ENCODE measurements around the gene MLLT1. TPM values are rescaled to one million over a fixed set of nuclear protein-coding genes. Genes with fewer than 3 reads are reported as not detected.
"Not testable (repeated sequence)": the region's sequence is repeated elsewhere in the genome, so short reads cannot be mapped to it uniquely, and the experiment has no call there.

Gene MLLT1
- total and polyA plus RNA-seq, 2 of the 8 experiments (the other 6 are each of a cell fraction or from before 2014, with no cell fraction given) = 18.8 to 45.1 TPM

GRCh38 chr19:6282393-6282792, 2.6 kb upstream of the MLLT1 start:
- H2BK5ac ChIP-seq (ENCODE audit: low read depth, low read length); H4K91ac ChIP-seq (replicated peaks; ENCODE audit: insufficient read length, low read length); DNase-seq (ENCODE audit: low read depth in 1 of 2, low spot score in 2 of 2); H3K14ac ChIP-seq (ENCODE audit: insufficient read length); H3K36me3 ChIP-seq (ENCODE audit: control insufficient read depth in 2 of 4, insufficient read depth in 4 of 4, low read length in 3 of 4); H2AFZ ChIP-seq (ENCODE audit: low read length); H3K23me2 ChIP-seq (ENCODE audit: low read depth, low read length); H3K4me3 ChIP-seq (ENCODE audit: extremely low read depth in 1 of 4, insufficient read depth in 2 of 4, low read depth in 3 of 4, low read length in 4 of 4); H3K27me3 ChIP-seq (replicated peaks in 1 of 4; ENCODE audit: control insufficient read depth in 3 of 4, extremely low read depth in 1 of 4, insufficient read depth in 3 of 4, low read length in 3 of 4); H2BK20ac ChIP-seq (ENCODE audit: low read length); H3K27ac ChIP-seq (ENCODE audit: low read depth, low read length); H3K4ac ChIP-seq (replicated peaks; ENCODE audit: insufficient read length, low read depth, low read length); H2AK5ac ChIP-seq (ENCODE audit: low read depth, low read length); FAIRE-seq; H2BK12ac ChIP-seq (ENCODE audit: low read depth, low read length); H3K4me2 ChIP-seq (ENCODE audit: insufficient read depth in 1 of 2, low read depth in 2 of 2, low read length in 2 of 2); H3K9ac ChIP-seq (replicated peaks in 1 of 4; ENCODE audit: extremely low read depth in 1 of 4, low read depth in 3 of 4, low read length in 3 of 4); H3K23ac ChIP-seq (ENCODE audit: insufficient read length); H2BK120ac ChIP-seq (replicated peaks; ENCODE audit: low read depth, low read length); H4K8ac ChIP-seq (ENCODE audit: extremely low read depth, insufficient read depth, low read length); H3K18ac ChIP-seq (ENCODE audit: extremely low read depth, low read length); H4K5ac ChIP-seq (ENCODE audit: insufficient read length, low read depth, low read length); H2BK15ac ChIP-seq (ENCODE audit: low read length); H3K56ac ChIP-seq (replicated peaks; ENCODE audit: insufficient read length, low read depth, low read length); POLR2A ChIA-PET (ENCODE audit: partially characterized antibody): not testable (repeated sequence)
- Histone ChIP-seq H3K4me1 (replicated peaks in 1 of 4; ENCODE audit: control insufficient read depth in 3 of 4, insufficient read depth in 4 of 4, low read length in 3 of 4) (peaks cover 0 to 15% (median 5%) of the 10 kb centered on the region in 4 experiments; a peak in 4 of 7 replicates), H3K9me3 (ENCODE audit: insufficient read depth in 2 of 2, low read depth in 1 of 2, low read length in 1 of 2) (peaks cover 19 to 26% of the 10 kb centered on the region in 2 experiments; a peak in 3 of 4 replicates), H3K79me2 (ENCODE audit: control insufficient read depth in 1 of 2, insufficient read depth in 2 of 2, low read length in 2 of 2) (peaks cover 17 to 20% of the 10 kb centered on the region in 2 experiments), H4K20me1 (replicated peaks in 1 of 2; ENCODE audit: control insufficient read depth in 1 of 2, insufficient read depth in 2 of 2, low read length in 2 of 2) (peaks cover 7 to 15% of the 10 kb centered on the region in 2 experiments), H3K79me1 (ENCODE audit: low read depth, low read length) (peaks cover 13% of the 10 kb centered on the region)
- CTCF ChIA-PET (ENCODE audit: partially characterized antibody) = interaction anchor here (1.1 kb wide), 1 partner anchor 63 kb away, joined by 3 read pairs; no protein-coding TSS in a partner anchor
- WGBS, 2 experiments (ENCODE audit: extremely low coverage in 1 of 2, insufficient coverage in 1 of 2, insufficient read length in 1 of 2, insufficient replicate concordance in 2 of 2, low coverage in 1 of 2, low lambda C conversion rate in 2 of 2, missing lambda C conversion rate in 1 of 2) = 79% methylated on average over 6 of the region's 6 CpGs; no CpG with 5 or more reads in 1 of the 2 experiments
